NCI-H748 (cell line): ENCODE results near the gene MPP2.
"Not testable (repeated sequence)": the region's sequence is repeated elsewhere in the genome, so short reads cannot be mapped to it uniquely, and the experiment has no call there.

Experiments used
- DNase-seq: peaks from one replicate; lab custom pipeline; 2025; ENCODE audit not compliant: unreplicated experiment; lab: John Stamatoyannopoulos, UW

MPP2 gene

GRCh38 chr17:43931062-43931571 lies 23.8 kb upstream of the MPP2 start:
- DNase-seq: no peak

DNA sequence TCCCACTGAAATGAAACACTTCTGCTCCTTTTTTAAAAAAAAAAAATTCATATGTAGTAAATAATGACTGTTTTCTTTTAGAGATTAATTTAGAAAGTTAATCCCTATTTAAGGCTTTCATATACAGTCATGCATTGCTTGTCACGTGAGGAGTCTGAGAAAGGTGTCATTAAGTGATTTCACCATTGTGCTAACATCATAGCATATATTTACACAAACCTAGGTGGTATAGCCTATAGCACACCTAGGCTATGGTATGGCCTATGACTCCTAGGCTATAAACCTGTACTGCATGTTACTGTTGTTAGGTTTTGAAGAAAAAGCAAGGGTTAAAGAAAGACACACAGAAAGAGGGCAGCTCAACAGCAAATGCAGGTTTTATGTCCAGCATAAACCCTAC lies 21.3 kb upstream of the MPP2 start:
- peak; percentile 35 for DNase-seq

GRCh38 chr17:43927929-43928328 lies 20.6 kb upstream of the MPP2 start:
- not testable (repeated sequence) for DNase-seq

DNA sequence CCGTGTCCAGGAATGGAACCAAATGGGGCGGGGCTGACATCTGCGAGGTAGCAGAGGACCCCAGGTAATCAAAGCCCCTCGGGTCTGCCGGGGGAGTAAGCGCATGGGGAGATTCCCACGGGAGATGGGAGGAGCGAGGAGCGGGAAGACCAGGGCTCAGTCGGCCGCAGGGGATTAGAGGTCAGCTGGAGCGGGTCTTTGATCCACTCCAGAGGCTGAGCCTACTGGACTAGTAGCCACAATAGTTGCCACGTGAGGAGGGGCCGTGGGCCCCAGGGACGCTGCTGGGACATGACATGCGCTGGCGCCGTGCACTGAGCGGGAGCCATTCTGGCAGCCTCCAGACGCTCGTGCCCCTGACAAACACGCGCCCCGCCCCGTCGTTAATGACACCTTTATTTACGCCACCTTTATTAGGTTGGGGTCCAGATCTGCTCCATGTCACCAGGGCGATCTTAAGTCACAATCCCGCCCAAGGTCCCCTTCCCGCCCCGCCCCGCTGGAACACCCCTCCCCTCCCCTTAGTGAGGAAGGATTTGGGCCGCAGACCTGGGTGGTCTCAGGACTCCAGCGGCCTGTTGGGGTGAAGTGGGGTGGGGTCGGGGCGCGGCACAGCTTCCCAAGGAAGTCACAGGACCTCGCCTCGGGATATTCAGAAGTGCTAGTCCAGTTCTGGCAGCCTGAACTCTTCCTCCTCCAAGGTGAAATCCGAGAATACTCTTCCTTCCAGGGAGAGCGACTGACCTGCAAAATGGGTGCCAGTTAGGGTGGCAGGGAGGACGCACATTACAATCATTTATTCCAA lies 19.9 kb upstream of the MPP2 start:
- peak; percentile 46 for DNase-seq

DNA sequence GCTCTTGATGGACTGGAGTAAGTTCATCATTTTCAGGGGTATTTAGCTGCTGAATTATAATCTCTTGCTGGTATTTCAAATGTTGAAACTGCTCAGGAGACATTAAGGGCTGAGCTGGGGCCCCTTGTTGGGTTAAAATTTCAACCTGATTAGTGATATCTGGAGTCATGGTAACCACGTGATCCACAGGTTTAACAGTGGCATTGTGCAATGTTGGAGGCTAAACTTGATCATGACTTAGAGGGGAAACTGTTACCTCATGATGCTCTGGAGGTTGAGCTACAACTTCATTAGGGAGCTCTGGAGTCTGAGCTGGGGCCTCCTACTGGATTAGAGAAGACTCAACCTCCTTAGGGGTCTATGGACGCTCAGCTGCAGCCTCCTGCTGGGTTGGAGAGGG lies 17.2 kb upstream of the MPP2 start:
- DNase-seq: no peak

DNA sequence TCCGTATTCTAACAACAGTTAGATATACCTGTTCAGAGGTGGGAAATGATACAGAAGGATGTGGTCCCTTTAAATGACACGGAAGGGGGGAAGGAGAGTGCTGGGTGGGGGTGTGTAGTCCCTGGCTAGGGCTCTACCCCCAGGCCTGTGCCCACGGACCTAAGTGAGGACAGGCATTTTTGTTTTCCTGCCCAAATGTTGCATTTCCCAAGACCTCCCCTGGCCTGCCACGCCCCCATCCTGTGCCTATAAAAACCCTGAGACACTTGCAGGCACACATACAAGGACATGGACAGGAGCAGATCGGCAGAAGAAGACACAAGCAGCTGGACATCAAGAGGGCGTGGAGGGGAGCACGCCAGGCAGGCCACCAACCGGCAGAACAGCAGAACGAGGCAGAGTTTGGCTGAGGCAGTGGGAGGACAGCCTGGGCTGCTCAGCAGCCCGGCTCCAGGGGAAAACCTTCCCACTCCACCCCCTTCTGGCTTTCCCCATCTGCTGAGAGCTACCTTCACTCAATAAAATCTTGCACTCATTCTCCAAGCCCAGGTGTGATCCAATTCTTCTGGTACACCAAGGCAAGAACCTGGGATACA lies 13.3 kb upstream of the MPP2 start:
- no peak for DNase-seq

DNA sequence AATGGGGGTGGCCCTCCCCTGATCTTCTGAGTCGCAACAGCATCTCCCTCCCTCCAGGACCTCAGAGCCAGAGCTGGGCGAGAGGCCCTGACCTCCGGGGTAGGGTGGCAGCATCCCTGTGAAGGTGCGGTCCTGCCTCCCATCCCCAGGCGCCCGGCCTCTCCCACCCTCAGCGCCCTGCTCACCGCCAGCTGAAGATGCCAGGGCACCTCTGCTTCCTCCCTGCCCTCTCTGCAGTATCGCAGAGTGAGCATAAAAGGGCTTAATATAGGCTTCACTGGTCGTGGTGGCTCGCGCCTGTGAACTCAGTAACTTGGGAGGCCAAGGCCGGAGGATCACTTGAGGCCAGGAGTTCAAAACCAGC lies 10.7 kb upstream of the MPP2 start:
- no peak for DNase-seq

DNA sequence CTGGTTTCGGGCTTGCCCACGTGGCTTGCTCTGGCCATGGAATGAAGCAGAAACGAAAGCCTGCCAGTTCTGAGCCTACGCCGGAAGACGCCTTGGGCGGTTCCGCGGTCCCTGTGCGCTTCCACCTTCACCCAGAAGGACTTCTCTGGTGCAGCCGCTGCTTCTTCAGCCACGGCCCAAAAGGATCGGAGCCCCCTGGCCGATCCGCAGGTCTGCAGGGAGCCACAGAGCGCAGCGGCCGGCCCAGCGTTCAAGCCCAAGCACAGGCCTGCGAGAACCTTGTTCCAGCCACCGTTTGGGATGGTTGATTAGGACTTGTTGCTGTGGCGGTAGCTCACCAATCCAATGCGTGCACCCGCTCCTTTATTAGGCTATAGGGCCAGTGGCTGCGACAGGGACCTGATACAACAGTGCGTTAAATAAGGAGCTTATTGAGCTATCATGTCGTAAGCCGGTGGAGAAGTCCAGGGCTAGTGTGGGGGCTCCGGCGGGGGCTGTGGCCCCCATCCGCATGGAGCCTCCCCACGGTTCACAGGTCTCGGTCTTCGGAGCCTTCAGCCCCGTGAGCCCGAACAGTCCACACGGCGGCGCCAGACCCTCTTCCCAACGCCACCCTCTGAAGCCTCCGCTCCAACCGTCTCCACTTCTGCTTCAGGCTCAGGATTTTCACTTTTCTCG lies 10.2 kb upstream of the MPP2 start:
- no peak for DNase-seq

- DNase-seq: no peak
Observed at GRCh38 chr17:43917016-43917347, 9.6 kb upstream of the MPP2 start.

GRCh38 chr17:43916385-43916784 lies 9.0 kb upstream of the MPP2 start:
- no peak for DNase-seq

GRCh38 chr17:43915559-43915958 lies 8.2 kb upstream of the MPP2 start:
- no peak for DNase-seq

DNA sequence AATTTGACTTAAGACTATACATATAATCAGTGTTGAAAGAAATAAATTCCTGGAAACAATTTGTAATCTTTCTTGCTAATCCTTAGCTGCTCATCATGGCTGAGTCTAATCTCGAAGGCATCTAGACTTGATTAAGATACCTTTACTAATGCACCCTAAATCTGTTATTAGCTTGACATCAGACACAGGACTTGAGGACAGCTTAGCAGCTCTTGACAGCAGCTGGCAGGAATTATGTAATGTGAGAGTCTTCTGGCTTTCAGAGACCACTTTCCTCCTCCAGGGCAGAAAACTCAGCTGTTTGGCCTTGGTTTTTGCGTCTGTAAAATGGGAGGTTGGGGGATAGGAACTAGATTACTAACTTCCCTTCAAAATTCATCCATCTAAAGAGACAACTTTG lies 7.1 kb upstream of the MPP2 start:
- DNase-seq: no peak

DNA sequence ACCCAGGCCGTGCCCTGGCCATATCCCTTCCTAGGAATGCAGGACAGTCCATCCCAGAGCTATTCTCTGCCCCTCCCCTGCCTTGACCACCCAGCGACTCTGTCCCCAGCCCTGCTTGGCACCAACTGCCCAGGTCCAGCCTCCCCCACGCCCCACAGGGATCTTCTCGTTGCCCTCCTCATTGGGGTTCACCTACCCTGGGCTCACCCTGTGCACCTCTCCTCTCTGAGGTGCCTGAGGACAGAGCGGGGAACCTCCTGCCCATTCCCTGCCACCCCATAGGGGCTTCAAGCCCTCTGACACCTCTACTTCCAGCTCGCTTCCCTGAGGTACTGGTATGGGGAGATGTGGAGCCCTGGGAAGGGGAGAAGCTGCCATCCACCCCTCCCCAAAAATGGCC lies 6.2 kb upstream of the MPP2 start:
- DNase-seq: no peak

DNA sequence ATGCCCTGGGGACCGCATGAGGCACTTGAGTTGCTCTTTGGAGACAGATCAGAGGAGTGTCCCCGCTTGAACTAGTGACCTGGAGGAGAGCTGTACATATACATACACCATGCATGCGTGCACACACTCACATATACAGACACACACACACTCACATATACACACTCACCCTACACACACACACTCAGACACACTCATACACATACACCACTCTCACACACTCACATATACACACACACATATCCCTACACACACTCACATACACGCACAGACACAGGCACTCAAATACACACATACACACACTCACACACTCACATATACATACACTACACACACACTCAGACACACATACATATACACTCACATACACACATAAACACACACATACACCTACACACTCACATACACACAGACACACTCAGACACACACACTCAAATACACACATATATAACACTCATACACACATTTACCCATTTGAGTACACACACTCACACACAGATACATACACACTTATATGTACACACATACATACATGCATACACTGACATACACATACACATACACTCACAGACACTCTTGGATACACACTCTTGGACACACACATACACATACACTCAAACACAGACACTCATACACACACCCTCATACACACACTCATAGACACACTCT lies 5.4 kb upstream of the MPP2 start:
- no peak for DNase-seq

GRCh38 chr17:43911904-43912303 lies 4.6 kb upstream of the MPP2 start:
- DNase-seq: no peak

DNA sequence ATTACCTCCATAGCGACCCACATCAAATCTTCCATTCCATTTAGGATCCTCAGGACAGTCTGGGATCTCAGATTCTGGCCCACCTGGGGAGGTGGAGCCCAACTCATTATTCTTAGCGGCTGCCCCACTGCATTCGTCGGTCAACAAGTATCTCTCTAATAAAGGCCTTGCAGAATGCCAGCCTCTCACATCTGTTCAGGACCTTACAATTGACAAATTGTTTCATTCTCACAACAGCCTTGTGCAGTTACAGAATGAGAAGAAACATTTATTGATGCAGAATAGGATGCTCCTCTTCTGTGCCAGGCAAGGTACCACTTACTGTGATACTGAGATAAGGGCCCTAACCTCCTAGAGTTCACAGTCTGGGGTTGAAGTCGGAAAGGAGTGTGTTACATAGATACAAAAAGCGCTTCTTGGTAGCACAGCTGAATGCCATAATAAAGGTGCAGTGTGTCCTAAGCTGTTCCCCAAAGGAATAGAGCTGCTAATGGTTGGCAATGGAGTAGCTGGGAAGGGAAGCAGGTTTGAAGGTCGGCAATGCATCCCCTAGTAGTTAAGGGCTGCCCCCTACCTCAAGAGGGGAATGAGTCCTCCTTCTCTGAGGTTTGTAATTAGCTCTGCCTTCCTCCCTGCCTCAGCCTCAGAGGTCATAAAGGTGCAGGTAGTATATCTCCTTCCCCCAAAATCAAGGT lies 2.3 kb upstream of the MPP2 start:
- DNase-seq: no peak

- DNase-seq: peak; percentile 79
Observed at GRCh38 chr17:43907998-43908721, 824 bp upstream of the MPP2 start.

DNA sequence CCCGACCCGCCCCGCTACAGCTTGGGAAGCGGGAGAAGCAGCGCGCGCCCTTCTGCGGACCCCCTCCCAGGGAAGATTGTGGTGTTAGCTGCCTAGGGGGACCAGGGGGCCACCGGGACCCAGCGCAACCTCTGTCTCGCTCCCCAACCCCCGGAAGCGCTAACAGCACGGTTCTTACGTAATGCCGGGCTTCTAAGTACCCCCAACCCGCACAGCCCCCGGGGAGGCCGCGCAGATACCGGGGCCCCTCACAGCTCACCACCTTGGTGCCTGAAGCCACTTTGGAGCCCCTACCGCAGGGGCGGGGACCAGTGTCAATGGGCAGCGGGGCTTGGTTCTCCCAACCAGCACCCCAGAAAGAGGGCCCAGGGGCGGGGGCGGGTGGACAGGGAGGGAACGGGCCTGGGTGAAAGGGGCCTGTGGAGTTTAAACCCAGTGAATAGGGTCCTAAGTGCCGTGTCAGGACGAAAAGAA lies 348 bp downstream of the MPP2 start:
- DNase-seq: peak; percentile 34

DNA sequence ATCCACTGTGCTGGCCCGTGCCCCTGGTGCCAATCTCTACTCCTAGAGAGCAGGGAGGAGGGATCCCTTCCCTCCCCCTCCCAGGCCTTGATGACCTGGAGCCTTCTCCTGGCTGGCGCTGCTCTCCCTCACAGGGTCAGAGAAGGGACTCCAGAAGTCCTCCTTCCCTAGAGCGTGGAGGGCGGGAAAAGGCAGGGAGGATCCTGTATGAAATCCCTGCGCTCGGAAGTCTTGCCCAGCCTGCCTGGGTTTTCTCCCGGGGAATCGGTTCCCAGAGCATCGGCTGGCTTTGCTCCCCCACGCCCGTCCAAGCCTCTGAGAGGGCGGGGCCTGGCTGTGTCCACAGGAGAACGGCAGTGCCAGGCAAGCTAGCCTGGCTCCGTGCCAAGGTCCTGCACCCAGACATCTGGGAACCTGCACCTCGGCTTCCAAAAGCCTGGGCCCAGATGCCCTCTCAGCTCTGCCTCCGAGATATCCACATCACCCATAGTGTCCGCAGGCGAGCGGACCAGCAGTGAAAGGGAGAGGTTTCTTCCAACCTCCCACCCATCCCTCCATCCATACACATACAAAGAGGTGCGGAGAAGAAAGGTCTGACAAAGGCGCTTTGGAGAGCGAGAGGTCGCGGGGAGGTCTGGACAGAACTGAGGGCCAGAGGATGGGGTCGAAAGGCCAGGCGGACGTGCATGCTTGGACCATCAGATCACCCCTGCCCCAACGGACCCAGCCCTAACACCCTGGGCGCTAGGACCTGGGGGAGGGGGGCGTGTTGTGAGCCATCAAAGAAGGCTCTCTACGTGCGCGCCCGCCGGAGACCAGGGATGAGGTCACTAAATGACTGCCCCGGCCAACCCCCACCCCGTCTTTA lies 1.1 kb downstream of the MPP2 start:
- peak; percentile 76 for DNase-seq
